Activated T-helper 17 cell treated with anti-CD3 and anti-CD28 coated beads, Interleukin-2, amount 50 U/mL, for 72 hours (primary cell): Measurements from ENCODE around the gene PERP. TPM values are rescaled to one million over a fixed set of nuclear protein-coding genes. Genes with fewer than 3 reads are reported as not detected.
A peak's percentile ranks its signal among the peaks of the same experiment; 100 is the strongest.

Experiments used
- ATAC-seq: fragments of 150-1000 bp; cut with Tn5 transposase; replicated peaks from 2 replicates; pipeline ENCODE4 v1.10.0; 2021; ENCODE audit warnings: mild to moderate bottlenecking, moderate library complexity
- H3K27ac Mint-ChIP-seq: one replicate; pipeline ENCODE4 v1.8.0; 2022; ENCODE audit warnings: mixed read lengths
- H3K27me3 Mint-ChIP-seq: one replicate; pipeline ENCODE4 v1.8.0; 2022; ENCODE audit warnings: mixed read lengths
- H3K36me3 Mint-ChIP-seq: one replicate; pipeline ENCODE4 v1.8.0; 2022; ENCODE audit warnings: low read depth, mild to moderate bottlenecking, mixed read lengths
- H3K4me1 Mint-ChIP-seq: one replicate; pipeline ENCODE4 v1.8.0; 2022; ENCODE audit warnings: mixed read lengths
- H3K4me3 Mint-ChIP-seq: one replicate; pipeline ENCODE4 v1.8.0; 2022; ENCODE audit warnings: mild to moderate bottlenecking, mixed read lengths
- H3K9me3 Mint-ChIP-seq: one replicate; pipeline ENCODE4 v1.8.0; 2022; ENCODE audit warnings: mixed read lengths
- total RNA-seq, 2 donors: library from RNA; stranded (reverse); gene quantifications; one replicate each; pipeline ENCODE4 v1.2.3, GENCODE V29; 2022

PERP gene
- total RNA-seq, 2 donors from 2014 or later: 14.1 to 22.5 TPM

DNA sequence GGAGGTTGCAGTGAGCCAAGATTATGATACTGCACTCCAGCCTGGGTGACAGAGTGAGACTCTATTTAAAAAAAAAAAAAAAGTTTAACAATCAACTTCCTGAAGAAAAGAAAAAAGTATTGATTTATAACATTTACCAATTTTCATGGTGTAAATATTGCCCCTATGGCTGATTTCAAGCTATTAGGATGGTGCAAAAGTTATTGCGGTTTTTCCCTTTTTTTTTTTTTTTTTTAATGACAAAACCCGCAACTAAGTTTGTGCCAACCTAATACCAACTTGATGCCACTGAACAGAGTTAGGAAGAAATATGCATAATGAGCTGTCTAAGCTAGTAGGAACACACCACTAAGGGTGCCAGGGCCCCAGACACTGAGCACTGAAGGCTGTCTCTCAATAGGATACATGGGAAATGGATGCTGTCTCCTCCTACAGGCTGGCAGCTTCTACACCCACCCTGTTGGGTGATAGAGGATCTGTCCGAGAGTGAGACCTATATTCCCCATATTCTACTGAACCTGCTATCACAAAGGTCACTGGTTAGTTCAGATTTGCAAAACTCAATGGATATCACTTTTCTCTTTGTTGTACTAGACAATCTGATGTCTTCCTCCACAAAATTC, 6.5 kb upstream of the PERP start:
- Mint-ChIP-seq H3K4me1 (peaks cover 4% of the 10 kb centered on the region), H3K27ac (no peak overlapping the region), H3K9me3 (no peaks in the 10 kb centered on the region), H3K4me3 (no peak overlapping the region), H3K27me3 (peaks cover 13% of the 10 kb centered on the region), H3K36me3 (no peaks in the 10 kb centered on the region)
- no peak for ATAC-seq

DNA sequence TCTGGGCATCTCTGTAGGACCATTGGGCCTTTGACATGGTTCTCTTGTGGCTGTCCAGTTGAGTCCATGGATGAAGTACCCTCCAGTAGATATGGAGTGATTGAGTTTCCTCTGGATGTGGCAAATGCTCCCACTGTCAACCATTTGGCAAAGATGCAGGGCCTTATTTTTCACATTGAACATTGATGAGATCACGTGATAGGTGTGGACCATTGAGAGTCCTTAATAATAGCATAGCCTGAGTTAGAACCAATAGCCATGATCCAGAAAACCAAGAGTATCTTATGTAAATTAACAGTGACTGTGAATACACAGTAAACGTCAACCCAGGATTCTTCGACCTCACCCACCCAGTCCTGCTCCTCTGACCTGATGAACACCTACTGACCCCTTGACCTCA, 3.0 kb upstream of the PERP start:
- Mint-ChIP-seq H3K27me3 (peaks cover 10% of the 10 kb centered on the region), H3K4me3 (no peak overlapping the region), H3K4me1 (peaks cover 10% of the 10 kb centered on the region), H3K27ac (no peak overlapping the region), H3K9me3 (no peaks in the 10 kb centered on the region), H3K36me3 (no peaks in the 10 kb centered on the region)
- ATAC-seq: no peak

DNA sequence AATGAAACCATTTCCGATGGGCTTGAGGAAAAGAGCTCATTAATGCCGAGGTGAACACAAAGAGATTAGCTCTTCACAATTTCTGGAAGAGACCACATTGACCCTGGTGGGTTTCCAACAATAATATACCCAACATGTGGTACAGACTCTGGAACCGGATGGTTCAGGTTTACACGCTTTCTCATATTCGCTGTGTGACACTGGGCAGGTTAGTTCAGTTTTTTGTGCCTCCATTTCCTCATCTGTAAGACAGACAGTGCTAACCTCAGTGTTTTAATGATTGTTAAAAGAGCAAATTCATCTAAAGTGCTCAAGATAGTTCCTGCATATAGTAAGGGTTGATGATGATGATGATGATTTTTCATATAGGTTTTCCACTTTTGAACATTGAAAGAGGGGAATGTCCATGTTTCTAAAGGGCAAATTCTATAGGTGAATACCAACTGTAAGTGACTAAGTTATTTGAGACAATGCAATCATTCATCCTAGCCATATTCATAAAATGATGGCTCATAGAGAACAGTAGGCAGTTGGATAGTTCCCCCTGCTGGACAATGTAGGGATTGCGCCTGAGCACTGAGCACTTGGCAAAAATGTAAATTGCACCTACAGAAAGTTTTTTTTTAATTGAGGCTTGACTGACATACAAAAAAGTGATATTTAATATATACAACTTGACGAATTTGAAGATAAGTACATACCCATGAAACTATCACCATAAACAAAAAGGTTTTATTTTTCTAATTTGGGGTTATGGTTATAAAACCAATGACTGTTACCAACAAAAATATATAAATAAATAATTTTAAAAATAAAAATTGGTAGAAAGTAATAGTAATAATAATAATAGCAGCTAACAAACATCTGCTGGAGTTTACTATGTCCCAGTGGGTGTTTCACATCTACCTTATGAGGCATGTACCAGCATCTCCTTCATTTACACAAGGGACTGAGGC, 2.1 kb upstream of the PERP start:
- Mint-ChIP-seq H3K36me3 (no peaks in the 10 kb centered on the region), H3K9me3 (no peaks in the 10 kb centered on the region), H3K4me3 (peak overlapping the region; percentile 7), H3K4me1 (peaks cover 10% of the 10 kb centered on the region), H3K27me3 (peaks cover 5% of the 10 kb centered on the region), H3K27ac (no peak overlapping the region)
- ATAC-seq: peak; percentile 38

DNA sequence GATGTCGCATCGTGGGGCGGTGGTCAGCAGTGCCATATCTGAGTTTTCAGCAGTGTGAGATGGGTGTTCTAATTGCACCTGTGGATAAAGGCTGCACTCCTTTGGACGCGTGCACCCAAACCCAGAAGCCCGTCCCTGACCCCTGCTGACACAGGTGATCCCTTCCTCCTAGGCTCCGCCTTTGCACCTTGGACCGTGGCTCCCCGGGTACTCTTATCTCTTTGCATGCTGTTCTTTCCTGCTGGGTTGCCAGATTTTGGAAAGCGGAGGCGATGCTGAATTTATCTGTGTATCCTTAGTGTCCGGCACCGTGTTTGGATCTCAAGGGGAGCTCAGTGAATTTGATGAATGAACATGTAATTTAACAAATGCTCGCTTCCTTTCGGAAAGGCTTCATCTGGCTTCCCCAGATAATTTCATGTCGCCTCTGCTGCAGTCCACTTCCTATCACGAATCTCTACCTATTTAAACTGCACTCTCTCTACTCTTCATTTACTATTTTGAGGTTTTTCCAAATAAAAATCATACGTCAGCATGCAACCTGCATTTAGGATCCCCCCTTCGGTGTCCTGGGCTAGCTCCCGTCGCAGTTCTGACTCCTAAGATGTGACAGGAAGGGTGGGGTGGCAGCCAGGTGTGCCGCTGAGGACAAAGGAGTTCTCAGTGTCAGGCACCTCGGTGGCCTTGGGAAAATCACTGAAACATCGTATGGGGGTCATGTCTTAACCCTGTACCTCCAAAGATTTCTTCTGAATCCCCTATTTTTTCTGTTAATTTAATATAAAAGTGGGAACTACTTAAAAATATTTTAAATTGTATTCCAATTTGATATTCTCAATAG, 753 bp upstream of the PERP start:
- H3K4me3 Mint-ChIP-seq: peak overlapping the region; percentile 92

DNA sequence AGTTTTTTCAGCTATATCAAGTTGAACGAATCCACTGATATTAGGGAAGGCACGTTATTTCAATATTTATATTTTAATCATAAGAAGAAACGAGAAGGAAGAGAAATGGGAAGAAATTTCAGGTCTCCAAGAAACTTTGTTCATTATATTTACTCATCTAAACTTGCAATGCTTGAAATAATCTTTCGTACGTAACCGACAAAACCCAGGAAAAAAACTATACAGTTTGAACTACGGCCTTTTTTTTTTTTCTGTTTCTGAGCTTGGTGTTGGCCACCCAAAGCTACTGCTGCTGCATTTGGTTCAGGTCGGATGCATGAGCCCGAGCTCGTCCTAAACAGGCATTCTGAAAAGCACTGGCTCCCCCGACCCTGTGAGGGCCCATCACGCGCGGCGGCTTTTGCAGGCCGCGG, 548 bp downstream of the PERP start:
- Mint-ChIP-seq H3K27ac (peak overlapping the region; percentile 78), H3K4me3 (peak overlapping the region; percentile 92), H3K36me3 (no peaks in the 10 kb centered on the region), H3K4me1 (peaks cover 10% of the 10 kb centered on the region), H3K27me3 (peaks cover 5% of the 10 kb centered on the region), H3K9me3 (no peaks in the 10 kb centered on the region)
- no peak for ATAC-seq

More for the DNA sequence above, 753 bp upstream of the PERP start:
- no peaks in the 10 kb centered on the region for H3K36me3 Mint-ChIP-seq
- ATAC-seq: peak; percentile 53
- H3K27ac Mint-ChIP-seq: peak overlapping the region; percentile 78
- H3K27me3 Mint-ChIP-seq: peaks cover 5% of the 10 kb centered on the region
- no peaks in the 10 kb centered on the region for H3K9me3 Mint-ChIP-seq
- peaks cover 10% of the 10 kb centered on the region for H3K4me1 Mint-ChIP-seq

DNA sequence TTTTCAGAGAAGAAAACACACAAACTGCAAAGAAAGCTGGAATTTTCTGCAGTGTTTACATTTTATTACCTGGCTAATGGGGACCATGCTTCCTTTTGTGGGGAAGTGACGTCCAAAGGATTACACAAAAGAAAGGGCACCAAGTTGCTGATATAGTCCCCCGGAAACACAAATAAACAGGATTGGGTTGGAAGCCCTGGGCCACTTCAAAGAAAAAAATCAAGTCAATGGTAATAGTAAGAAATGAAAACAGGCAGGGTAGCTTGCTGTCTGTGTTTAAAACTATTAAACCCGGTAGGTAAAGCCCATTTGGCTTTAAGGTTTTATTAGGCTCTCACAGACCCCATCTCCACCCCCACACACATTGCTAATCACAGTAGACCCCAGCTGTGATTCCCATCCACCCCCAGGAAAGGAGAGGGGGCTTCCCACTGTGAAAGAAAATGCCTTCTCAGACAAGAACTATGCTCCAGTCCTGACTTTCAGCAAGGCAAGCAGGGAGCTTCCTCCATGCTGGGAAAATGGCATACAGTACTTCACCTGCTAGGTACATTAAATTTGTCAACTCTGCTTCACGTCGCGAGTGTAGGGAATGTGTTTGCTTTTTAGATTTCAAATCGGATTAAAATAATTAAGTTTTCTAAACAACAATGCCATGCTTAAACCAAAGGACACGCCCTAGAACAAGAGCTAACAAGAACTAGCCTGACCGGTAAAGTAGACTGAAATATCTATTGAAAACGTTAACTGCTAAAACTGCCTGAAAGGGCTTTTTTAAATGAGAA, 1.1 kb downstream of the PERP start:
- H3K27ac Mint-ChIP-seq: peak overlapping the region; percentile 78
- H3K27me3 Mint-ChIP-seq: peaks cover 3% of the 10 kb centered on the region
- peak overlapping the region; percentile 92 for H3K4me3 Mint-ChIP-seq

DNA sequence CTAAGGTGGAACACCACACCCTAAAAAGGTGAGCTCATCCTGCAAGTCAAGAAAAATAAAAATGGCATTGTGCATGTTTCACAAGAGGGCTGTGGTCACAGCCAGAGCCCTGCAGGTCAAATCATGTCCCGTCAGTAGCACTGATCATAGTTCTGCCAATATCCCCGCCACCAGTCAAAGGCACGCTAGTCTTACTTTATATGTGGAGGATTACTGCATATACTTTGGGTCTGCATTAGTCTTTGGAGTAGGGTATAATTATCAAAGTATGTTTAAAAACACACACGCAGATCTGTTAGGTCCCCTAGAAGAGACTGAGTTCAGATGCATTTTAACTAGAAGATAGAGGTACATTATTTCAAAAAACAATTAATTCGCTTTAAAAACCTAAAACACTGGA, 1.8 kb downstream of the PERP start:
- no peak for ATAC-seq
- Mint-ChIP-seq H3K9me3 (no peaks in the 10 kb centered on the region), H3K4me3 (peak overlapping the region; percentile 92), H3K27me3 (peaks cover 3% of the 10 kb centered on the region), H3K4me1 (peaks cover 10% of the 10 kb centered on the region), H3K36me3 (no peaks in the 10 kb centered on the region), H3K27ac (no peak overlapping the region)

More for the DNA sequence above, 1.1 kb downstream of the PERP start:
- Mint-ChIP-seq H3K9me3 (no peaks in the 10 kb centered on the region), H3K4me1 (peaks cover 10% of the 10 kb centered on the region), H3K36me3 (no peaks in the 10 kb centered on the region)
- no peak for ATAC-seq

DNA sequence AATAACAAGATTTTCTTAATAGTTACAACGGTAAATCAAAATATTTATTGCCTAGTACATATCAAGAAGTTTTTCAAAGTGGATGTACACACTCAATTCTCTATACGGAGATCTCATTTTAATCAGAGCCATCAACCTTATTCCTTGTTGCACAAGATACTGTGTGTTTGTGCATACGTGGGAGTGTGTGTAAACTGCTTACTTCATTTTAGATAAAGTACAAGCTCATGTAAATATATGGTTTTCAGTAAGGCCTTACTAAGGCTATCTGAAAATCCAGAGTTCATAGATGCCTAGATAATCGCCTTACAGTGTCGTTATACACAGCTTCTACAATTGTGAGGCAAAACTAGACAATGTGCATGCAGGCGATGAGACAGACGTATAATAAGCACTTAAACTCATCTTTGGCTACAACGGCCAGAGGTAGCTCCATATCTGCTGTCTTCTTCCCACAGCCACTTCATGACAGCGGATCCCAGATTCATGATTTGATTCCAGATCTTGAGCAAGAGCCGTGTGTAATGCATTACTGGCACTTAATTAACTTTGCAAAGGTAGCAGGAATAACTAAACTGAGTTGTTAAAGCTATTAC, 2.5 kb downstream of the PERP start:
- Mint-ChIP-seq H3K36me3 (no peaks in the 10 kb centered on the region), H3K4me1 (peaks cover 10% of the 10 kb centered on the region), H3K27ac (no peak overlapping the region), H3K4me3 (no peak overlapping the region), H3K9me3 (no peaks in the 10 kb centered on the region), H3K27me3 (peaks cover 3% of the 10 kb centered on the region)
- no peak for ATAC-seq

DNA sequence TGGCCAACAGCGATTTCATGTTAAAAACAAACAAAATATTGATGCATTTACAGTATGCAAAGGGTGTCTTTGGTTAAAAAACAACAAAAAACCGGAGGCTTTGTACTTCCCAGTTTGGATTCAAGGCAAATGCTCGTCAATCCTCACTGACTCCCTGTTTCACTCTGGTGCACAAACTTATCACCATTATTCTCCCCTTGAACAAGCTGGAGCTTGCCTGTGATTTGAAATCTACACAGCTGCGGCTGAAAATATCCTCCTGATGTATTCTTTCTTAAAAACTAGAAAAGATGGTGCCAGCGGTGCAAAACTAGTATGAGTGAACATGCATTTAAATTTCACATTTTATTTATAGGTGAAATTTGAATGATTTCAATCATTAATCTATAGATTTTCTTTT, 3.3 kb downstream of the PERP start:
- Mint-ChIP-seq H3K27me3 (peaks cover 3% of the 10 kb centered on the region), H3K4me3 (no peak overlapping the region), H3K4me1 (peaks cover 6% of the 10 kb centered on the region), H3K36me3 (no peaks in the 10 kb centered on the region), H3K9me3 (no peaks in the 10 kb centered on the region), H3K27ac (no peak overlapping the region)
- no peak for ATAC-seq

DNA sequence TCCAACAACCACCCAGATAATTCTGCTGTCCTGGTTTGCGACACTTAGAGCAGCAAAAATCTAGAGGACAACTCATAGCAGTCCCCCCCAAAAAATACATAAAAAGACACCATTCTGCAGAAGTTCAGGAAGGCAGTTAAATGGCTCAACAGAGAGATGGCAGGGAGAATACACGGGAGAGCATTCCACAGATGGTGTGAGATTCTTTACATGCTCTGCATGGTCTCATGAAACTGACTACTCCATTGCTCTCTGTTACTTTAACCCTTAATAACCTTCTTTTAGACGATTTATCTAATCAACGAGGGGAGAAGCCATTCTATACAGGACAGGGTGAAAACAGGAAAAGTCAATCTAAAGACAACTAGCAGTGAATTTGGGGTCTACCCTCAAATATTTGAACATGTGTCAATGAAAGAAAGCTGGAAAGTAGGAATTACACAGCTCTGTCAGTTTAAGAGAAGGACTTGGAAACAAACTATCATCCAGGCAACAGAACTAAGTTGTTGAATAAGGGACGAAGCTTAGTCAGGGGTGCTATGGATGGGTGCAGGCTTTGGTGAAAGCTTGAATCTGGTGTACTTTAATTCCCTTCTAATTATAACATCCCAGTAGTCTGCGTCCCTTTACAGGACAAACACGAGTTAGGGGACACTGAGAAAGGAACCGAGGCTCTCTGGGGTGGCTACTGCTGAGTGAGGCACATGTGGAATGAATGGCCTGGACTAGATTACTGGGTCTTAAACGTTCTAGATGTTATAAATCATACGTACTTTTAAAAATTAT, 5.1 kb downstream of the PERP start:
- no peak overlapping the region for H3K4me3 Mint-ChIP-seq
- no peaks in the 10 kb centered on the region for H3K9me3 Mint-ChIP-seq
- H3K4me1 Mint-ChIP-seq: no peaks in the 10 kb centered on the region
- no peak overlapping the region for H3K27ac Mint-ChIP-seq
- no peaks in the 10 kb centered on the region for H3K36me3 Mint-ChIP-seq
- no peak for ATAC-seq
- no peaks in the 10 kb centered on the region for H3K27me3 Mint-ChIP-seq

DNA sequence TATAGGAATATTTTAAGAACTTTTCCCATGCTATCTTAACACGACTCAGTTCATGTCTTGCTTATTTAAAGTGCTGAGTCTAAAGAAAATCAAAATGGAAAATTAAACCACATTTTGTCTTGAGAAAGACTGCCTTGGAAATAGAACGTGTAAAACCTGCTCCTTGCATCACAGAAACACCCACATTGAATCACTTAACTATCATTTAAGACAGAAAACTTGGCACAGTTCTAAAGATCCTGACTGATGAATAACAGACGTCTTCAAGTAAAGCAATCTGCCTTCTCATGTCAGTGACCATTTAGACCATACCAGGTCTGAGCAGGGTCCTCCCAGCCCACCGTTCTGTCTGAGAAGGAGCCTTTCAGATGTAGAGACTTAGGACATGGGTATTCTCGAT, 7.4 kb downstream of the PERP start:
- H3K27ac Mint-ChIP-seq: no peak overlapping the region
- H3K36me3 Mint-ChIP-seq: peaks cover 19% of the 10 kb centered on the region
- no peaks in the 10 kb centered on the region for H3K9me3 Mint-ChIP-seq
- no peak for ATAC-seq
- no peaks in the 10 kb centered on the region for H3K4me1 Mint-ChIP-seq
- H3K4me3 Mint-ChIP-seq: no peak overlapping the region
- no peaks in the 10 kb centered on the region for H3K27me3 Mint-ChIP-seq

DNA sequence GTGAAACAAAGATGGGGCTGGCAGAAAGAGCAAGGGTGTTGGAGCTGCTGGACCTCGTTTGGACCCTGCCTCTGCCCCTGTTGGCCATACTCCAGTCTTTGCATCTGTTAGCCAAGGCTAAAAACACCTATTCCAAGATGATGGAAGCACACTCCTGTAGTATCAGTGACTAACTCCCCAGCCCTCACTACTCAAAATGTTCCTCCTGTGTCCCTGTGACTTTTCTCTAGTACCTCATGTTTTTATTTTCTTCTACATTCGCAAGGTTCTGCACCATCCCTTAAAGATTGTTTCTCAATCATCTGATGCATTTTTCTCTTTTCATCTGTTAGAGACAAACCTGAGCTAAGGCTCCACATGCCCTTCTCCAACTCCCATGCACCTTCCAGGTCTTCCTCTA, 8.9 kb downstream of the PERP start:
- no peaks in the 10 kb centered on the region for H3K27me3 Mint-ChIP-seq
- H3K9me3 Mint-ChIP-seq: no peaks in the 10 kb centered on the region
- H3K36me3 Mint-ChIP-seq: peaks cover 21% of the 10 kb centered on the region
- H3K4me3 Mint-ChIP-seq: no peak overlapping the region
- H3K27ac Mint-ChIP-seq: no peak overlapping the region
- no peaks in the 10 kb centered on the region for H3K4me1 Mint-ChIP-seq
- ATAC-seq: no peak

DNA sequence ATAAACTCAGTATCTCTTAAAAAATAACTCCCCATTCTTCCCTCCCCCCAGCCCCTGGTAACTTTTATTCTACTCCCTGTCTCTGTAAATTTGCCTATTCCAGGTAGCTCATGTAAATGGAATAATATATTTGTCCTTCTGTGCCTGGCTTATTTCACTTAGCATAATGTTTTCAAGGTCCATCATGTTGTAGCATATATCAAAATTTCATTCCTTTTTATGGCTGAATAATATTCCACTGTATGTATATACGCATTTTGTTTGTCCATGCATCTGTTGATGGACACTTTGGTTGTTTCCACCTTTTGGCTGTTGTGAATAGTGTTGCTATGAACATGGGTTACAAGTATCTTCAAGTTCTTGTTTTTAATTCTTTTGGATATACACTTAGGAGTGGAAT, 13.0 kb downstream of the PERP start:
- Mint-ChIP-seq H3K27me3 (no peaks in the 10 kb centered on the region), H3K36me3 (peaks cover 43% of the 10 kb centered on the region), H3K27ac (no peak overlapping the region), H3K9me3 (no peaks in the 10 kb centered on the region), H3K4me3 (no peak overlapping the region), H3K4me1 (no peaks in the 10 kb centered on the region)
- ATAC-seq: no peak
